HuH-7 (cell line): Measurements from ENCODE around the gene ZNF268.

Experiments
- DNase-seq: peaks from one replicate; pipeline ENCODE4 v3.0.0; 2011; ENCODE audit warnings: low spot score

The ZNF268 gene

GRCh38 chr12:133181238-133181959 lies at the start of gene ZNF268:
Gene ZNF268 (plus strand): TSS chr12:133181495. CDS start chr12:133181998, 503 bp downstream.
- peak; percentile 59 for DNase-seq

DNA sequence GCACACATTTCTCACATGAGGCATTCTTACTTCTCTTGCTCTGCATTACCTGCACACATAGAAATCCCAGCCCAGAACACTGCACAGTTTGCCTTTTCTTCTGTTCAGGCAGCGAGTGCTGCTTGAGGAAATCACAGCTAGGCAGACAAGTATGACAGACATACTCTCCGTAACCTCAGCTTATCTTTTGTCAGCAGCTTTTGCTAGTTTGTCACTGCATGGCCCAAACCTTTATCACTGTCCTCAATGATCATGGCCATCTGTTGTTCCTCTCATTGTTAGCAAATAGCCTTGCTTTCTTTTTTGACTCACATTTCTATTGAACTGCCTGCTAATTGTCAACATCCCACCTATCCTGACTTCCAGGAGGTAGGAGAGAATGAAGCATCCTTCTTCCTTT lies 45.5 kb upstream of the ZNF268 start:
- no peak for DNase-seq

GRCh38 chr12:133145981-133146380 lies 35.3 kb upstream of the ZNF268 start:
- no peak for DNase-seq

- no peak for DNase-seq
These were observed 25.1 kb upstream of the ZNF268 start for GRCh38 chr12:133156125-133156690.

DNA sequence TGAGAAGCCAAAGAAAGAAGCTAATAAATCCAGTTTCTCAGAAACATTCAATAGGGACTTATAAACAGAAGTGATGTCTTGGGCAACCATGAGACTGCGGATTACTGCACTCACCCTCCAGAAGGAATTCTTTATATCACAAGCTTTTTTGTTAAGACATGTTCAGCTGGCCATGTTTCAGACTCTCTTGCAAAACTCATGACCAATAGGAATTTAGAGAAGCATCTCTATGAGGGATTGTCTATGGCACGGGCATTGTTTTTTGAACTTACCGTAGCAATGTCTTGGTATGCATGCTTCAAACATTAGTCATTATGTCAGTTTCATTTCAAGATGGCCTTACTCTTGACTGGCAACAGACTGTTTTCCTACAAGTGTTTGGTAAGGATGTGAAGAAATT lies 15.5 kb upstream of the ZNF268 start:
- no peak for DNase-seq

GRCh38 chr12:133172491-133172890 lies 8.8 kb upstream of the ZNF268 start:
- DNase-seq: no peak

GRCh38 chr12:133174901-133175300 lies 6.4 kb upstream of the ZNF268 start:
- DNase-seq: no peak

- DNase-seq: no peak
These were observed 626 bp upstream of the ZNF268 start for GRCh38 chr12:133180669-133181068.

- DNase-seq: no peak
These were observed 8.9 kb downstream of the ZNF268 start for GRCh38 chr12:133190176-133190575.

DNA sequence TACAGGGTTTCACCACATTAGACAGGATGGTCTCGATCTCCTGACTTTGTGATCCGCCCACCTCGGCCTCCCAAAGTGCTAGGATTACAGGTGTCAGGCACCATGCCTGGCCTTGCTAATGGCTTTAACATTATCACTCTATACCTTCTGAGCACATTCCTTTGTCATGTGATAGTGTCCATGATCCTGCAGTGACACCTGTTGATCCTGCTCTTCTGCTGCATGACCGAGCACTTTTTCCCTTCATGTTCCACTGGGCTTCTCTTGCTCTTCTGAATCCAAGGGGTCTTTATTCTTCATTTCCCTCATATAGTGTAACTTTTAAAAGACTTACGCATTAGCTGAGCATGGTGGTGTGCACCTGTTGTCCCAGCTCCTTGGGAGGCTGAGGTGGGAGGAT lies 11.6 kb downstream of the ZNF268 start:
- no peak for DNase-seq

- DNase-seq: no peak
These were observed 20.6 kb downstream of the ZNF268 start for GRCh38 chr12:133201888-133202287.

GRCh38 chr12:133202493-133203343 lies 21.4 kb downstream of the ZNF268 start:
- no peak for DNase-seq

- no peak for DNase-seq
These were observed 22.3 kb downstream of the ZNF268 start for GRCh38 chr12:133203344-133204263.

DNA sequence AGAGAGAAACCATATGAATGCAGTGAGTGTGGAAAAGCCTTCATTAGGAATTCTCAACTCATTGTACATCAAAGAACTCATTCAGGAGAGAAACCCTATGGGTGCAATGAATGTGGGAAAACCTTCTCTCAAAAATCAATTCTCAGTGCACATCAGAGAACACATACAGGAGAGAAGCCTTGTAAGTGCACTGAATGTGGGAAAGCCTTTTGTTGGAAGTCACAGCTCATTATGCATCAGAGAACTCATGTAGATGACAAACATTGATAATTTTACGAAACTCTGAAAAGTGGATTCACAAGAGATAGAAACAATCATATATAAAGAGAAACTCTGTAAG lies 22.9 kb downstream of the ZNF268 start:
- DNase-seq: no peak

DNA sequence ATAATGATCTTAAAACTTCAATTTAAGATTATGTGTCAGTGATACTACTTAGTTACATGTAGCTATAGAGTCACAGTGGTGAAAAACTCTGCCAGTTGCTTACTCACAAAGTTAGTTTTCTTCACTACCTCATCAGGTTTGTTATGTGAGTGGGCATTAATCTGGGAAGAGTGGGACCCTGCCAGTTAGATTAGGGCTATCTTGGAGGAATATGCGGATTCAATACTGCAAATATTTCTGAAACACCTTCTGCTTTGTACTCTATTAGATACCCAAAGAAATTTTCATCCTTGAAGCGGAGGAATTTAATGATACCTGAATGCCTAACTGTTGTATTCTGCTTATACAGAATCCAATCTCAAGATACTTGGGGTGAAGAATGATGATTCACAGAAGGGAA lies 25.1 kb downstream of the ZNF268 start:
- DNase-seq: no peak

DNA sequence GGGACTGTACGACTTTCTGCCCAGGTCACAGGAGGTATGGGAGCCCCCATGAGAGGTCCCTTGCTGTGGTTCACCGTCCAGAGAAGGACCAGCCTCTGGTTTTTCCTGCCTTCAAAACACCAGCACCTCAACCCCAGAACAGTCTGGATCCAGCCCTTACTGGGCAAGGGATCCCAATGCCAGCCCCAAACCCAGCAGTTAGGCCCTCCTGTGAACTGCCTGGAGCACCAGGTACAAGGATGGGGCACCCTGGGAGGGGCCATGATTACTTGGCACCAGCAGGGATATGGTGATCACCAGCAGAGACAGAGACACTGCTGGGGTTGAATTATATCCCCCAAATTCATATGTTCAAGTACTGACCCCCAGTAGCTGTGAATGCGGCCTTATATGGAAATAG lies 34.4 kb downstream of the ZNF268 start:
- no peak for DNase-seq

- no peak for DNase-seq
These were observed 35.9 kb downstream of the ZNF268 start for GRCh38 chr12:133217219-133217618.

DNA sequence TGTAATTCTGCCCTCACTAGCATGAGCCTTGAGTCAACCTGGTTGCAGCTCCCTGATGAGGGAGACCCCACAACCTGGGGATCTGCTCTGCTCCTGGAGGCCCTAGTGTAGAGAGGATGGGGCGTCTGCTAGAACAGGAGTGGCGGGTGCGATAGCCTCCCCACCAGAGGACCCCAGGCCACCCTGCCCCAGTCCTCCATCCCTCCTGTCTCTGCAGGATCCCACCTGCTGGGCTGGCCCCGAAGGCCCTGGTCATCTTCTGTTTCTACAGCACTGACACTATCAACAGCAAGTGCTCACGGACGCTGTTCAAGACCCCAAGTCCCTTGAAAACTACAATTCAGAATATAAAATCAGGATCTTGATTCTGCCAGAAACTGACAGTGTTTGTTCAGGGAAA lies 39.2 kb downstream of the ZNF268 start:
- DNase-seq: no peak

DNA sequence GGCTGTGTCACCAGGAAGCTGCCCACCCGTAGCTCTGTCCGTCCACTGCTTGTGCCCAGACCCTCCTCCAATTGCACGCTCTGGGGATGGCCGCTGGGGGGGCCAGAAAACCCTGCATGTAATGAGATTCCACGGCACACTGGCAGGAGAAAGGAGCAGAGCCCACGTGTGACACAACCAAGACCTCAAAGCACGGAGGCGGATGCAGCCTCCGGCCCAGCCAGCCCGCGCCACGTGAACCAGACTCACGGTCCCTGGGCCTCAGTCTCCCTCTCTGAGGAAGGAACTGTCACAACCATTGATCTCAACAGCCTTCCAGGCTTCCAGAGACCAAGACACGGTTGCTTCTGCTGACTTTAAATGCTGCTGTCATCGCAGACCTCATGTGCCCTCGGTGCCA lies 39.9 kb downstream of the ZNF268 start:
- DNase-seq: no peak

DNA sequence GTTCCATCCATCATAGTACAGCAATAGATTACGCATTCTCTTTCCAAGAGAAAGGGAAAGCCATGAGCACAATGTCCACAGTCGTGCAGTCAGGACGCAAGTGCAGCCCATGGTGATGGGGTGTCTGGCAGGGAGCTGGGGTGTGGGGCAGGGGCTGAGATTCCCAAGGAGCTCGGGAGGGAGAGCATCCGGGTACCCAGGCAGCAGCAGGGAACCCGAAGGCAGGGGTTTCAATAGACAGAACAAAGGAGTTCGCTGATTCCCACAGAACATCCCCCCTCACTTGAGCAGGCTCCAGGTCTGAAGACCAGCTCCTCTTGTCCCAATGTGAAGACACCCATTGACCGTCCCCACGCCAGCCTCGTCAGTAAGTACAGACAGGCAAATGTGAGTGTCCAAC lies 40.9 kb downstream of the ZNF268 start:
- DNase-seq: no peak

DNA sequence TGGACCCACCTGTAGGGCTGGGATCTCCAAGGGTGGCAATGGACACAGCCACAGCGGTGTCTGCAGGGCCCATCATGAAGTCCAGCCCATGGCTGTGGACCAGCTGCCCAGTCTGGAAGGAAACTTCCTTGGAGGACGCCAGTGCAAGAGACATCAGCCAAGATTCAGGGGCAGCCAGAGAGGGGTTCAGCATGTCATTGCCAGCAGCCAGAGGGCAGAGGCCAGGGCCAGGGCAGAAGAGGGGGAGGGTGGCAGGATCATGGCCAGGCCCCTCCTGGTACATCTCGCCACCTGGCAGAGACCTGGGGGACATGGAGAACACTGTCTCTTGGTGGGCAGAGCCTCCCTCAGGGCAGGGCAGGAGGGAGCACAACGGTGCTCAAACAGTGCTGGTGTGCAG lies 44.2 kb downstream of the ZNF268 start:
- no peak for DNase-seq

GRCh38 chr12:133226690-133227089 lies 45.4 kb downstream of the ZNF268 start:
- no peak for DNase-seq
